Rectal smooth muscle tissue (tissue), 1 donor: ENCODE results near the gene C15orf62.

ENCODE experiments used
- H3K27ac ChIP-seq: one replicate; pipeline ENCODE4 v1.7.0; 2013; ENCODE audit warnings: low read depth, low read length, inconsistent platforms
- H3K27me3 ChIP-seq: one replicate; pipeline ENCODE4 v1.7.0; 2013; ENCODE audit warnings: low read length; ENCODE audit not compliant: control insufficient read depth, insufficient read depth
- H3K36me3 ChIP-seq: one replicate; pipeline ENCODE4 v1.7.0; 2013; ENCODE audit warnings: low read length; ENCODE audit not compliant: control insufficient read depth, insufficient read depth
- H3K4me1 ChIP-seq: one replicate; pipeline ENCODE4 v1.7.0; 2013; ENCODE audit warnings: low read length; ENCODE audit not compliant: control insufficient read depth, insufficient read depth
- H3K4me3 ChIP-seq: one replicate; pipeline ENCODE4 v1.7.0; 2013; ENCODE audit warnings: low read length
- H3K9ac ChIP-seq: one replicate; pipeline ENCODE4 v1.7.0; 2013; ENCODE audit warnings: low read length

Gene C15orf62

GRCh38 chr15:40773496-40773895, 3.7 kb downstream of the C15orf62 start:
- H3K4me1 ChIP-seq: no peaks in the 10 kb centered on the region
- H3K27me3 ChIP-seq: no peaks in the 10 kb centered on the region
- H3K9ac ChIP-seq: no peak overlapping the region
- H3K36me3 ChIP-seq: peaks cover 37% of the 10 kb centered on the region
- H3K4me3 ChIP-seq: no peak overlapping the region
- H3K27ac ChIP-seq: no peak overlapping the region

- Histone ChIP-seq H3K27ac (no peak overlapping the region), H3K27me3 (no peaks in the 10 kb centered on the region), H3K4me3 (no peak overlapping the region), H3K36me3 (peaks cover 41% of the 10 kb centered on the region), H3K9ac (no peak overlapping the region), H3K4me1 (no peaks in the 10 kb centered on the region)
Measured at GRCh38 chr15:40773902-40774301, 4.1 kb downstream of the C15orf62 start.

- no peaks in the 10 kb centered on the region for H3K27me3 ChIP-seq
- H3K36me3 ChIP-seq: peaks cover 48% of the 10 kb centered on the region
- H3K27ac ChIP-seq: no peak overlapping the region
- H3K4me3 ChIP-seq: no peak overlapping the region
- no peak overlapping the region for H3K9ac ChIP-seq
- no peaks in the 10 kb centered on the region for H3K4me1 ChIP-seq
Measured at GRCh38 chr15:40775007-40775406, 5.2 kb downstream of the C15orf62 start.

- H3K4me1 ChIP-seq: no peaks in the 10 kb centered on the region
- no peaks in the 10 kb centered on the region for H3K27me3 ChIP-seq
- H3K36me3 ChIP-seq: peaks cover 48% of the 10 kb centered on the region
- H3K27ac ChIP-seq: no peak overlapping the region
- no peak overlapping the region for H3K4me3 ChIP-seq
- H3K9ac ChIP-seq: no peak overlapping the region
Measured at GRCh38 chr15:40775740-40776536, 6.2 kb downstream of the C15orf62 start.

GRCh38 chr15:40776537-40777141, 6.9 kb downstream of the C15orf62 start:
- Histone ChIP-seq H3K27me3 (no peaks in the 10 kb centered on the region), H3K4me3 (no peak overlapping the region), H3K4me1 (no peaks in the 10 kb centered on the region), H3K36me3 (peaks cover 48% of the 10 kb centered on the region), H3K27ac (no peak overlapping the region), H3K9ac (no peak overlapping the region)

- Histone ChIP-seq H3K4me3 (no peak overlapping the region), H3K27ac (no peak overlapping the region), H3K4me1 (no peaks in the 10 kb centered on the region), H3K9ac (no peak overlapping the region), H3K27me3 (no peaks in the 10 kb centered on the region), H3K36me3 (peaks cover 11% of the 10 kb centered on the region)
Measured at GRCh38 chr15:40782609-40783227, 12.9 kb downstream of the C15orf62 start.

GRCh38 chr15:40785164-40785563, 15.4 kb downstream of the C15orf62 start:
- no peaks in the 10 kb centered on the region for H3K36me3 ChIP-seq
- no peak overlapping the region for H3K4me3 ChIP-seq
- no peaks in the 10 kb centered on the region for H3K27me3 ChIP-seq
- no peak overlapping the region for H3K9ac ChIP-seq
- no peaks in the 10 kb centered on the region for H3K4me1 ChIP-seq
- H3K27ac ChIP-seq: no peak overlapping the region

GRCh38 chr15:40785814-40786213, 16.0 kb downstream of the C15orf62 start:
- Histone ChIP-seq H3K27ac (no peak overlapping the region), H3K4me3 (no peak overlapping the region), H3K36me3 (no peaks in the 10 kb centered on the region), H3K9ac (no peak overlapping the region), H3K4me1 (no peaks in the 10 kb centered on the region), H3K27me3 (no peaks in the 10 kb centered on the region)

- H3K36me3 ChIP-seq: no peaks in the 10 kb centered on the region
- no peak overlapping the region for H3K4me3 ChIP-seq
- no peak overlapping the region for H3K27ac ChIP-seq
- no peaks in the 10 kb centered on the region for H3K4me1 ChIP-seq
- no peaks in the 10 kb centered on the region for H3K27me3 ChIP-seq
- no peak overlapping the region for H3K9ac ChIP-seq
Measured at GRCh38 chr15:40787344-40787841, 17.6 kb downstream of the C15orf62 start.

- Histone ChIP-seq H3K27ac (no peak overlapping the region), H3K4me3 (no peak overlapping the region), H3K27me3 (no peaks in the 10 kb centered on the region), H3K36me3 (no peaks in the 10 kb centered on the region), H3K4me1 (no peaks in the 10 kb centered on the region), H3K9ac (no peak overlapping the region)
Measured at GRCh38 chr15:40787991-40788390, 18.2 kb downstream of the C15orf62 start.

GRCh38 chr15:40789119-40789518, 19.3 kb downstream of the C15orf62 start:
- Histone ChIP-seq H3K9ac (no peak overlapping the region), H3K27me3 (no peaks in the 10 kb centered on the region), H3K4me1 (no peaks in the 10 kb centered on the region), H3K36me3 (no peaks in the 10 kb centered on the region), H3K27ac (no peak overlapping the region), H3K4me3 (no peak overlapping the region)

GRCh38 chr15:40789999-40790398, 20.2 kb downstream of the C15orf62 start:
- H3K27ac ChIP-seq: no peak overlapping the region
- H3K36me3 ChIP-seq: no peaks in the 10 kb centered on the region
- H3K4me1 ChIP-seq: no peaks in the 10 kb centered on the region
- H3K9ac ChIP-seq: no peak overlapping the region
- H3K27me3 ChIP-seq: no peaks in the 10 kb centered on the region
- H3K4me3 ChIP-seq: no peak overlapping the region
